H4 (cell line): ENCODE data around the gene DENND2C. TPM values are rescaled to one million over a fixed set of nuclear protein-coding genes. Genes with fewer than 3 reads are reported as not detected.

Source experiments
- DNase-seq: peaks from one replicate; pipeline ENCODE4 v3.0.0-alpha.2; 2015; ENCODE audit warnings: low spot score
- total RNA-seq: library from RNA; depleted of rRNA; stranded (reverse); fragments of >200 nt; shearing (Covaris generic); gene quantifications from 2 replicates; pipeline ENCODE4 v1.2.3, GENCODE V29; 2014

DENND2C gene
- total RNA-seq, 1 experiment from 2014 or later, result 0.62 TPM

DNA sequence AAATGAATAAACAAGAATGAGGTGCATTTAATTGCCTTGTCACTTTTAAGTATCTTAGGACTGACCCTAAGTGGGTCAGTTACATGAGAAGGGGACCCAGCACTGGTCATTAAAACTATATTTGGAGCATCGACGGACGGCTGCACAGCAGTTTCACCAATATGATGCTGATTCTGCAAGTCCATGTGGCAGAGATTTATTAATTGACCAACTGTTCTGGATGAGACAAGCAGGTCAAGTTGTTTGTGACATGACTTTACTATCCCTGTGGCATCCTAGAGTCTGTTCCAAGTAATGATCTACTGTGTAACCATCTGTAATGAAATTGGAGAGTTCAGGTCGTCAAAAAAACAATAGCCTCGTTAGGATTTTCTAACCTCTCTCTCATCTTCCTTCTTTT lies 16.0 kb upstream of the DENND2C start:
- no peak for DNase-seq

DNA sequence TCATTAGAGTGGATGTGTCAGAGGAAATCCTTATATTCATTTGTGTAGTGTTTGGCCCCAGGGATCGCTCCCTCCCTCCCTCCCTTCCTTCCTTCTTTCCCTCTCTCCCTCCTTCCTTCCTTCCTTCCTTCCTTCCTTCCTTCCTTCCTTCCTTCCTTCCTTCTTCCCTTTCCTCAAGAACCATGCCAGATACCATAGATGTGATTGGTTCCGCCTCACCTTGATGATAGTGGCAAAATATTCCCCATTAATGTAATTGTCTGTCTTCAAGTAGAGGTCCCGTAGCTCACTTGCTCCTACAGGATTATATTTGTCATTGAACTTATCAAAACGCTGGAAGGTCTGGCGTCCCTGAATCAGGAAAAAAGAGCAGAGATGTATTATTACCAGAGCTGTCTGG lies 7.8 kb upstream of the DENND2C start:
- no peak for DNase-seq

DNA sequence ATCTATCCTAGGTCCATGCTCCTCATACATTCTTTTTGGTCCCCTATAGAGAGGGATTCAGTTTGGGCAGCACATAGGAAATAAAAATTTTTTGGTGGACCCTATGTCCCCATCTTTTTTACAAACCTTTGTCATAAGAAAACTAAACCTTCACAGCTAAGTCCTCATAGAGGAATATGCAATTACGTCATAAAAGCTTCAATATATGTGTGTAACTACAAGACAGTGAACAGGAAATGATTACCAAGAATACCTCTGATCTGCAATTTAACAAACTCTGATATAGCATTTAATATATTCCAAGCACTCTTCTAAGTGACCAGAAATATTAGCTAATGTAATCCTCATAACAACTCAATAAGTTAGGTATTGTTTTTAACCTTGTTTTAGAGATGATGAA lies 6.3 kb upstream of the DENND2C start:
- DNase-seq, result no peak

DNA sequence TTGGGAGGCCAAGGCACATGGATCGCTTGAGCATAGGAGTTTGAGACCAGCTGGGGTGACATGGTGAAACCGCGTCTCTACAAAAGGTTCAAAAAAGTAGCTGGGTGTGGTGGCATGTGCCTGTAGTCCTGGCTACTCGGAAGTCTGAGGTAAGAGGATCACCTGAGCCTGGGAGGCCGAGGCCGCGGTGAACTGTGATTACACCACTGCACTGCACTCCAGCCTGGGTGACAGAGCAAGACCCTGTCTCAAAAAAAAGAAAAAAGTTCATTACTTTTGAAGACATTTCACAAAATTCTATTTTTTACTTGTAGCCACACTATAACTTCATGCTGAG lies 2.1 kb upstream of the DENND2C start:
- no peak for DNase-seq

DNA sequence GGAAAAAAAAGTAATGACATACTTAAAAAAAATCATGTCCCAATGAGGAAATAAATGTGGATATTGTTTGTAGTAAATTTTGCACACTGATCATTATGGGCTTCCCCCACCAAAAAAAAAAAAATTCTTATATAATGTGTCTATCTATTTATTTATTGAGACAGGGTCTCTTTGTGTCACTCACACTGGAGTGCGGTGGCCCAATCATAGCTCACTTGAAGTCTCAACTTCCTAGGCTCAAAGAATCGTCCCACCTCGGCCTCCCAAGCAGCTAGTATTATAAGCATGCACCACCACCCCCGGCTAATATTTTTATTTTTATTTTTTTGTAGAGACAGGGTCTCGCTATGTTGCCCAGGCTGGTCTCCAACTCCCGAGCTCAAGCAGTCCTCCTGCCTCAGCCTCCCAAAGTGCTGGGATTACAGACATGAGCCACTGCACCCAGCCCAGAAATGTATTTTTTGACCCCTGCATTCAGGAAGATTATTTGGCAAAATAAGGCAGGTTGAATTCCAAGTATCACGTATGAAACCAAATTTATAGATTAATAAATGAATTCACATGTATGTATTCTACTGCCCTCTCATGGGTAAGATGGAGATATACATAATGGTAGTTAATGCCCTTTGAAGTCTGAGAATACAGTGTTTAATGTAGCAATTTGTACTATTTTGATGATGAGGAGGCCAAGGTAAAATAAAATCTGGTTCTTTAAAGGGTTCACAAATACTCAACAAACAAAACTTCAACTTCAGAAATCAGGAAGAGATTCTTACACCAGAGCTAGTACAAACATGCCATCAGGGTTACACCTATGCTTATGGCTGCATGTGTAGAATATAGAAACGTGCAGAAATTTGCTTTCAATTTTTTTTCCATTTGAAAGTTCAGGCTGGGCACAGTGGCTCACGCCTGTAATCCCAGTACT lies 1.4 kb upstream of the DENND2C start:
- no peak for DNase-seq

DNA sequence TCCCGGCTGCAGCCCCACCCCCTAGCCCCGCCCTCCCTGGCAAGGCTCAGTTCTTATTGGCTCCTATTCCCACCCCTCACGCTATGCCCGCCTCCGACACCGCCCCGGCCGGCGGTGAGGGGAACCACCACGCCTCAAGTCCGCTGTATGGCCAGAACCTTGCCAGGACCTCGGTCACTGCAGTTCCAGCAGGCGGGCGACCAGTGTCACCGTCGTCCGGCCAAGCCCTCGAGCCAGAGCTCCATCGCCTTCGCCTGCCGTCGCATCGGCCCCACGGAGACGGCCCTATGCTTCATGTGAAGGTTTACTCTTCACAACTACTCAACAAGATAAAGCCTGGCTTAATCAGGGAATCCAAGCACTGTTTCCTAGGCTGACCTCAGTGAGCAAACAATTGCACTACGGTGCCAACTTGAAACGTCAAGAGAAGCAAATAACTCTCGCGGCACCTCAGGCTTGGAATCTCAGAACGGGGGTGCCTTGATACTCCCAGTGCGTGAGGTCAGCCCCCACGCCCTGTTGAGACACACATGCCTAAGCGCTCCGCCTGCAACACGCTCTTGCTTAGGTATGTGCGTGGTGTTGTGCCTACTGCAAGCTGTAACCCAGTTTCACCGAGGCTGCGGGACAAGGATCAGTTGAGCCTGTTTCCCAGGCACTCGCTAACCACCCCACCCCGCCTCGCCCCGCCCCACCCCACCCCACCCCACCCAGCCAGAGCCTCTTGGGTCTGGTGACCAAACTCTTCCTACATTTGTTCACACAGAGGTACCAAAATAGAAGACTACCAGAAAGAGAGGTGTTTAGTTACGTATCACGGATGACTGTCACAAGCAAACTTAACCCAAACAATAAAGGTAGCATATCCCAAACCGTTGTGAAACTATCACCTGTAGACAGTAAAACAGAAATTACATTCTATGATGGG lies 498 bp upstream of the DENND2C start:
- peak; percentile 70 for DNase-seq

DNA sequence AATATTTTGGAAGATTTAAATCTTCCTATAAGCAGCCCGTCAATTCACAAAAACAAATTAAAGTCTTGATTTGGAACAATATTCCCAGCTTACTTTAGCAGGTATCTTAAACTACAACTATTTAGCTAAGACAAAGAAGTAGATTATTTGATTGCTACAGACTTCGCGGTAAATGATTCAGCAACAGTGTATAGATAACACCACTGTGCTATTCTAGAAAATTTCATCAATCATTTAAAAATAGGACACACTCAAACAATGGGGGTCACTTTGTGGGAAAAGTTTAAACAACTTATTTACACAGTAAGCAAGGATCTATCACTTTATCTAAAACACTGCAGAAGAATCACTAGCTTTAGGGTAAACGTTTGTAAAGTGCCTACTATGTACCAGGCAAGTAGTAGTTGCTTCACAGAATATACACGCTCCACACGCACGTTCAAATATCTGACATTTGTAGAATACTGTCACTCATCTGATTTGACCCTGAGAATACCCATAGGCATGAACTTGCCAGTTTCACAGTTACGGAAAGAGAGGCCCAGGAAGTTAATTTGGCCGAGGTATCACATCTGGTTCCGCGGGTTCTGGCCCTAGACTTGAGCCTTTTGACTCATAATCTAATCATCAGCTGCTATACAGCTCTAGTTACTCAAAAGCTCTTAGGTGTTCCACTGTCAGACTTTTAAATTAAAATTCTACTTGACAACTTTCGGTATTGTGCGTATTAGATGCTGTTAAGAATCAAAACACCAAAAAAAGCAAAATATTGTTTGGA lies 876 bp downstream of the DENND2C start:
- no peak for DNase-seq

DNA sequence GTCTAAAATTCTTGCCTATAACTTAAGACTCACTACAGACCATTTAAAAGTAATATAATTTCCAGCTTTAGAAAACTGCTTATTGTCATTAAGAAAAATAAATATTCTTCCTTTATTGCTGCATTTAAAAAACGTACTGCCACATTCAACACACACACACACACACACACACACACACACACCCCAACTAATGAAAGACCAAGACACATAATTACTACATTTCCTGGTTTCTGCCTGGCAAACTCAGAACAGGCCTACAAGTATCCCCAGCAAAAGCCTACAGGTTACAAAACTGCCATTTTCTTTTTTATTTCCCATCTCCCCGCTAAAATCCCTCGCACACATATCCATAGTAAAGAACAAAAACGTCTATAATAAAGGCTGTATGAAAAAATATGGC lies 1.5 kb downstream of the DENND2C start:
- no peak for DNase-seq

DNA sequence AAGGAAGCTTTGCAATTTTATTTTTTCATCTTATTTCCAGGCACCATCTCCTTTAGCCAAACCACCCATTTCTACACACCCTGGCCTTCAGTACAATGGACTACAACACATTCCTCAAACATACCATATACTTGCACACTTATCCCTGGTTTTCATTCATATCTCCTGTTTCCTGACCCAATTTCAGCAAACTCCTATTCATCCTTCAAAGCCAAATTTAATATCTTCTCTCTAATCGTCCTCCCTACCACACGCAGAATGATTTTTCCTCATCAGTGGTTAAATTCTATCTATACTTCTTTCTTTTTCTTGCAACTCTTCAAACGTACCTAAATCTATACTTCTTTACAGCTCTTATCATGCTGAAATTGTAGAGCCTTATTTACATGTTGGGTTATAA lies 2.9 kb downstream of the DENND2C start:
- no peak for DNase-seq

DNA sequence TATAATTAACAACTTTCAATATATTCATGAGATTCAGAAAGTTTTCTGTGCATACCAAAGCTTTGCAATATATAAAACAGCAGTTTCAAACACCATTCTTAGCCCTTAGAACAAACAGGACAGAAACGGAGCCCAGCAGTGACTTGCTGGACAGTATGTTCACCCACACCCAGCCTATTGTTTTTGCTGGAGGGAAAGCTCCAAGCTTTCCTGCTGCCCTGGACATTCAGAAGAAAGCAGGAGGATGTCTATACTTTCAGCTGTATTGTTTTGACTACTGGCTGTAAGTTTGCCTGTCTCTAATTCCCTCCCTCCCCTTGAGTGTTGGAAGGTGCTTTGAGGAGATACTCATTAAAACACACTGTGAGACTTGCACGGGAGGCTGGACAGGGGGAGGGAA lies 9.6 kb downstream of the DENND2C start:
- DNase-seq, result no peak

DNA sequence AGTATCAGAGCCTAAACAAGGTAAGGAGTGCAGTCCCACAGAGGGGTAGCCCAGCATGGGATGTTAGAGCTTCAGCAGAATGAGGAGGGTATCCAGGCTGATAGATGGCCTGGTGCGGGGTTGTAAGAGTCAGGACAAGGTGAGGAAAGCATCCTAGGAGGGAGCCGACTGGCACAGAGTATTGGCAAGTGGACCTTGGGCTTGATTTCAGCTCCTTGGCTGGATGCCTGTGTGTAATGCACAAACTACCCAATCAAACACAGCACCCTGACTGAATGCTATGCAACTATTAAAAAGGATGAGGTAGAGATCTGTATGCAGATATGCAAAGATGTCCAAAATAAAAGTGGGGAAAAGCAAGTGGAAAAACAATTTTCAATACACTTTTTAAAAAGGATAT lies 18.0 kb downstream of the DENND2C start:
- DNase-seq, result no peak

DNA sequence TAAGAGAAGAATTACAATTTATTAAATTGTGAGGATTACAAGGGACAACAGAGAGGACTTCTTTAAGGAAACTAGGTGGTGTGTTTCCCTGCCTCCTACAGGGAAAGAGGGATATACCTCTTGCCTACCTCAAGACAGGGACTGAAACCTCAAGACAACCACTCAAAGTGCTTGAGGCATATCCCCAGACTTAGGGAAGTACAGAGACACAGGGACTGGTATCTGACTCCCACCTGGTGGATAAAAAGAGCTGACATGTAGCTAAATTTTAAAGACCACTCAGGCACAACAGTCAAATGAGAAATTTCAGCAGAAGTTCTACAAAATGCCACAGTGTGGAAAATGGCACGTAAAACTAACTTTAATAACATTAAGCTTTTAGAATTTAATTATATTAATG lies 21.3 kb downstream of the DENND2C start:
- DNase-seq, result no peak

DNA sequence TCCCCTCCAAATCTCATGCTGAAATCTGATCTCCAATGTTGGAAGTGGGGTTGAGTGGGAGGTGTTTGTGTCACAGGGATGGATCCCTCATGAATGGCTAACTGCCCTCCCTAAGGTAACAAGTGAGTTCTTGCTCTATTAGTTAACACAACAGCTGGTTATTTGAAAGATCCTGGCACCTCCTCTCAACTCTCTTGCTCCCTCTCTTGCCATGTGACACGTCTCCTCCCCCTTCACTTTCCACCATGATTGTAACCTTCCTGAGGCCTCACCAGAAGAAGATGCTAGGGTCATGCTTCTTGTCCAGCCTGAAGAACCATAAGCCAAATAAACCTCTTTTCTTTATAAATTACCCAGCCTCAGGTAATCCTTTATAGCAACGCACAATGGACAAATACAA lies 28.5 kb downstream of the DENND2C start:
- DNase-seq, result no peak

DNA sequence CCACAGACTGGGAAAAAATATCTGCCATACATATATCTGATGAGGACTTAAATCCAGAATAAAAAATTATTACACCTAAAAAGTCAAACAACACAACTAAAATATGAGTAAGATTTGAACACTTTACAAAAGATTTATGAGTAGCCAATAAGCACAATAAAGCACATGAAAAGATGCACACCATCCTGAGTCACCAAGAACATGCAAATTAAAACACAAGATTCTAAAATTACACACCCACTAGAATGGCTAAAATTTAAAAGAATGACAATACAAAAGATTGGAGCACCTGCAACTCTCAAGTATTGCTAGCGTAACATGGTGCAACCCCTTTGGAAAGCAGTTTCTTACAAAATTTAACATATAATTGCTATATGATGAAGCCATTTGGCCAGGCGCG lies 30.9 kb downstream of the DENND2C start:
- DNase-seq, result no peak

DNA sequence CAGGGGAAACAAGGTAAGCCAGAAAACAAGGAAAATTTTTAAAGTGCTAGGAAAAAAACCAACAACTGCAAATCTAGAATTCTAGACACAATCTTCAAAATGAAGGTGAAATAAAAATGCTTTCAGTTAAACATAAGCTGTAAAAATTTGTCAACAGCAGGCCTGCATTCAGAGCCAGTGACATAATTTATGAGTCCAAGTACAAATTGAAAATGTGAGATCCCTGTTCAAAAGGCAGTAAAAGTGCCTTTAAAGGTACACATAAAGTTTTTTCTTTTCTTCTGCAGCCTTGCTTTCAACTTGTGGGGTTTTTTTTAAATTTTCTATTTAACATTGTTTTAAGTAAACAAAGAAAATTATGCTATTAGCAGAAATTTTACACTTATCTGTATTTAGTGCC lies 37.4 kb downstream of the DENND2C start:
- DNase-seq, result no peak

DNA sequence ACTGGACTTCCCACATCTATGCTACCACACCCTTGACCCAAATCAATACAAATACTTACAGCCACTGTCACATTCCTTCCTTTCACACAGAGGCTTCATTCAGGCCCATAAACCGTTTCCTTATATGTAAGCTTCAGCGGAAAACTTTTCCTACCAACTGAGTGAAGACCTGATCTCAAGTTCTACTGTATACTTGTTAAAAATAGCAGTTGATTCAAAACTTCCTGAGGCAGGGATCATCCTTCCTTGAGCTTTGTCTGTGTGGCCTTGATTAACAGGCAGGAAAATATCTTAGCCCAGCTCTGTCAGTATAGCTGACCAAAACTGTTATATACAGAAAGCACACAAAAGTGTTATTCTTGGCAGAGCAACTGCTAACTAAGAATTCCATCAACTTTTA lies 42.7 kb downstream of the DENND2C start:
- no peak for DNase-seq

DNA sequence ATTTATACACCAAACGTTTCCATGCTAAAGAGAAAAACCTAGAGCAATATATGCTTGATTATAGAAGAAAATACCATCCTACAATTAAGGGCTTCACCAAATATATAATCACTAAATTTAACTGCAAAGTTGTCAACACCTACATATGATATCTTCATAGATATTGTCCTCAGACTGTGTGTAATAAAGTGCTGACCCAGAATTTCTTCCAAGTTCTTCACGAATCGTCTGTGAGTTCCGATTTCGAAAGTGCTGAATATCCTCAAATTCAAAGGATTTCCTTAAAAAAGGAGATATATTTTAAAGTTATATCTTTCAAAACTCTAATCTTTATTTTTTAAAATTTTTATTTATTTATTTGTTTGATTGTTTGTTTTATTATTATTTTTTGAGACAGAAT lies 46.5 kb downstream of the DENND2C start:
- no peak for DNase-seq

DNA sequence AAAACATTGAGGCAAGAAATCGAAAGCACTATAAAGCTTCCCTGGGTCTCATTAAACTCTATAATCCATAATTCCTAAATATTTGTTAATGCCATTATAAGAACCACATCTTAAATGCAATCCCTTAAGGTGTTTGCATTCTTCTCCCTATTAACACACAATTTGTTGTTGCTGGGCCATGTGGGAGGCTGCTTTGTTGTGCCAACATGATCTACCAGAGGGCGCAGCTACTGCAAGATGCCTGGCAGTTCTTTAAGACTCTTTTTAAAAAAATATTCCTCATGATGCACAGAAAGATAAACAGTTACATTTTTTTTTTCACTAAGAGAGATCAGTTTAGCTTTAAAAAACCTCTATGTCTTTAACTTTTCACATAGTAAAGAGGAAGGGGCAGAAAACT lies 49.4 kb downstream of the DENND2C start:
- DNase-seq, result no peak

DNA sequence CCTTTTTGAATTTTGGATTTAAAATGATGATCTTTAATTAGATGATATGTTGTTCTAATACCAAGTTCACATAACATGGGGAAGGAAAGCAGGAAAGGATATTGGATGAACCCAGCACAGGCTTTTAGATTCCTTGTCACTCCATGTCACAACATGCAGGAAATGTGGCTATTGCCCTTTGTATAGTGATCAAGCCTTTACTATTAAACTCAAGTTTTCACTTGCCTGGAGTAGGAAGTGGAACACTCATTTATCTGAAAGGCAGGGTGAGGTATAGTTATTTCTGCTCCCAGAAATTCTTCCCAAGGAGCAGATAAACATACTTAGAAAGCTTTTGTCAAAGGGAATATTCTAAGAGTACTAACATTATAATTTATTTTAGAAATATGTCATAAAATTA lies 51.2 kb downstream of the DENND2C start:
- no peak for DNase-seq

DNA sequence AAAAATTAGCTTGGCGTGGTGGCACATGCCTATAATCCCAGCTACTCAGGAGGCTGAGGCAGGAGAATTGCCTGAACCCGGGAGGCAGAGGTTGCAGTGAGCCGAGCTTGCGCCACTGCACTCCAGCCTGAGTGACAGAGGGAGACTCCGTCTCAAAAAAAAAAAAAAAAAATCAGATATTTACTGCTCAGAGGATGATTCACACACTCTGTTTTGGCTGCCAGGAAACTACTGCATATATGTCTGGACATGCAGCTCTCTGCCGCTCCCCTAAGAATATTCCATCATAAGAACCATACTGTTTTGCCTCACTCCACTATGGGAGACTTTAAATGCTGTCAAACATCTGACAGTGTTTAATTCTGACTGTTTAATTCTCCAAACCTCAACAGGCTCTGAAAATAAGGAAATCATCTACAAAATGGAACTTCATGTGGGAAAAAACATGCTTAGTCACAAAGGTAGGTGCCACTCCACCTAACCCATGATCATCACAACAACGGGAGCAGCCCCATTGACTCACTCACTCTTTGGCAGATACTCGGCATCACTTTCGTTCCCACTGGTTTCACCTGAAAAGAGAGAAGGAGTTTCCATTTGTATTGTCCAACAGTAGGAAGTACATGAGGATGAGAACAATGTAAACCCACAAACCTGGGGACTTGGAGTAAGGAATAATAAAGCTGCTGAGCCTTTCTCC lies 59.2 kb downstream of the DENND2C start:
- DNase-seq, result peak; percentile 13

DNA sequence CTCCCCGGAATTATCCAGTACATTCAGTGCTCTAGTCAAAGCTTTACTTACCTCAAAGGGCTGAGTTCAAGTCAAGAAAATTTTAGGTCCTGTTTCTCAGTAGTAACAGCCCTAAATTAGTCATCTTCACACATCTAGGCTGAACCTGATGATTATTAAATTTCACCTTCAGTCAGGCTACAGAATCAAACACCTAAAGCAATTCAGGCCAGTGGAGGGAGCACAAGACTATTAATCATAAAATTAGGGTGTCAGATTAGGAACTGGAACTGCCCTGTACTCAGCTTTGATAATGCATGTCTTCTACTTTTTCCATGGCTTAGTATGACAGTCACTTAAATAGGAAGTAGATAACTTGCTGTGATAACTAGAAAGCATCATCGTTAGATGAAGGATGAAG lies 60.0 kb downstream of the DENND2C start:
- no peak for DNase-seq

DNA sequence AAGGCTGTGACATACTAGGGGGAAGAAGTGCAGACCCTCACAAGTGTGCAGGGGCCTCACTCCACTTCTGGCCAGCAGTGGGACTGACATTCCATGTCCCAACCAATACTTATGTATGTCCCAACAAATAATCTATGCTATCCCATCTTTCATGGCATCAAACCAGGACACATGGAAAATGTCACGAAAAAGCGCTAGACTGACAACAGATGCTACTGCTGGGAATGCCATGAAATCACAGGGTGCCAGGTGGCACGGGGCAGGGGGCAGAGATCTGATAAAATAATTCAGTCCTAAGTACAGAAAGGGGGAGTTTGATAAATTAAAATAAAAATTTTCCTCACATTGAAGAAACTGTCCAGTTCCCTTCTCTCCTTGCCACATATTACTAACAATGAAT lies 60.8 kb downstream of the DENND2C start:
- no peak for DNase-seq
